IMR-90 (cell line): ENCODE measurements around the gene BRD4. TPM values are rescaled to one million over a fixed set of nuclear protein-coding genes. Genes with fewer than 3 reads are reported as not detected.
A peak's percentile ranks its signal among the peaks of the same experiment; 100 is the strongest.

Experiments used
- ATAC-seq: fragments of 200-7000 bp; cut with Tn5 transposase; 2 replicates; pipeline ENCODE4 v1.9.1; 2020; ENCODE audit warnings: low read depth, mild to moderate bottlenecking, moderate library complexity
- BruUV-seq: library from RNA; stranded (reverse); fragments of 400-500 nt; replicated peaks from 2 replicates; lab custom pipeline; 2021; lab: Mats Ljungman, UMichigan
- CTCF ChIA-PET: fragments of 300-600 bp; formaldehyde crosslinking; extraction: SDS; loops from one replicate; lab custom pipeline; 2021; ENCODE audit warnings: antibody characterized with exemption; lab: Yijun Ruan, JAX
- POLR2A ChIA-PET: fragments of 300-600 bp; sonication (Branson Sonifier 250); formaldehyde crosslinking; loops from one replicate; lab custom pipeline; 2022; ENCODE audit warnings: antibody characterized with exemption; ENCODE audit not compliant: unreplicated experiment; lab: Charles Lee
- DNase-seq: peaks from one replicate; pipeline ENCODE4 v3.0.0; 2013
- H2AFZ ChIP-seq: replicated peaks from 2 replicates; pipeline ENCODE3; 2013; ENCODE audit warnings: low read length, mild to moderate bottlenecking; ENCODE audit not compliant: poor library complexity
- H2AK5ac ChIP-seq: 2 replicates; pipeline ENCODE4 v1.6.1; 2013; ENCODE audit warnings: low read depth, low read length, inconsistent platforms
- H2AK9ac ChIP-seq: replicated peaks from 2 replicates; pipeline ENCODE3; 2013; ENCODE audit warnings: mild to moderate bottlenecking, low read depth, low read length, moderate library complexity; ENCODE audit not compliant: poor library complexity
- H2BK120ac ChIP-seq: 2 replicates; pipeline ENCODE4 v1.6.1; 2013; ENCODE audit warnings: low read depth, low read length, inconsistent platforms
- H2BK15ac ChIP-seq: 3 replicates; pipeline ENCODE4 v1.6.1; 2013; ENCODE audit warnings: low read depth, low read length, inconsistent platforms
- H2BK20ac ChIP-seq: 2 replicates; pipeline ENCODE4 v1.6.1; 2013; ENCODE audit warnings: low read depth, mild to moderate bottlenecking, inconsistent platforms, low read length, moderate library complexity
- H2BK5ac ChIP-seq: 2 replicates; pipeline ENCODE4 v1.6.1; 2013; ENCODE audit warnings: mild to moderate bottlenecking, low read depth, low read length, inconsistent platforms; ENCODE audit not compliant: poor library complexity, severe bottlenecking
- H3K14ac ChIP-seq: replicated peaks from 2 replicates; pipeline ENCODE4 v1.6.1; 2013; ENCODE audit warnings: low read depth, low read length, inconsistent platforms
- H3K18ac ChIP-seq: 2 replicates; pipeline ENCODE4 v1.6.1; 2013; ENCODE audit warnings: low read depth, low read length, control low read depth
- H3K23ac ChIP-seq: 2 replicates; pipeline ENCODE4 v1.6.1; 2013; ENCODE audit warnings: low read depth, low read length, inconsistent platforms
- H3K27ac ChIP-seq: 2 replicates; pipeline ENCODE4 v1.5.1; 2013; ENCODE audit warnings: mild to moderate bottlenecking, control low read depth, low read length; ENCODE audit not compliant: insufficient read depth
- H3K27me3 ChIP-seq: 2 replicates; pipeline ENCODE4 v1.6.1; 2013; ENCODE audit warnings: low read length; ENCODE audit not compliant: control insufficient read depth, insufficient read depth
- H3K36me3 ChIP-seq: 2 replicates; pipeline ENCODE4 v1.6.1; 2013; ENCODE audit warnings: low read length, mixed read lengths; ENCODE audit not compliant: control insufficient read depth, insufficient read depth
- H3K4ac ChIP-seq: 2 replicates; pipeline ENCODE4 v1.6.1; 2013; ENCODE audit warnings: low read depth, low read length, inconsistent platforms
- H3K4me1 ChIP-seq: 2 replicates; pipeline ENCODE4 v1.6.1; 2013; ENCODE audit warnings: low read length, mixed read lengths; ENCODE audit not compliant: control insufficient read depth, insufficient read depth
- H3K4me2 ChIP-seq: 2 replicates; pipeline ENCODE4 v1.6.1; 2013; ENCODE audit warnings: low read depth, mild to moderate bottlenecking, control low read depth, low read length, moderate library complexity
- H3K4me3 ChIP-seq: 2 replicates; pipeline ENCODE4 v1.5.1; 2013; ENCODE audit warnings: low read depth, mild to moderate bottlenecking, control low read depth, low read length, moderate library complexity; ENCODE audit not compliant: insufficient read depth
- H3K56ac ChIP-seq: 2 replicates; pipeline ENCODE4 v1.6.1; 2013; ENCODE audit warnings: low read length, inconsistent platforms; ENCODE audit not compliant: insufficient read depth; ENCODE audit errors: extremely low read depth
- H3K79me1 ChIP-seq, 2 experiments: 2 replicates each; pipeline ENCODE4 v1.6.1; 2013; ENCODE audit warnings: low read length in 2 of 2, inconsistent platforms in 1 of 2, low read depth in 1 of 2
- H3K9ac ChIP-seq: 2 replicates; pipeline ENCODE4 v1.6.1; 2013; ENCODE audit warnings: low read depth, low read length, control low read depth
- H3K9me1 ChIP-seq: 2 replicates; pipeline ENCODE4 v1.6.1; 2013; ENCODE audit warnings: low read length, inconsistent platforms; ENCODE audit not compliant: insufficient read depth
- H3K9me3 ChIP-seq: 2 replicates; pipeline ENCODE4 v1.6.1; 2013; ENCODE audit warnings: low read length; ENCODE audit not compliant: control insufficient read depth, insufficient read depth
- H4K20me1 ChIP-seq: 2 replicates; pipeline ENCODE4 v1.6.1; 2013; ENCODE audit warnings: low read length, inconsistent platforms; ENCODE audit not compliant: insufficient read depth
- H4K5ac ChIP-seq: 2 replicates; pipeline ENCODE4 v1.6.1; 2013; ENCODE audit warnings: mild to moderate bottlenecking, low read depth, low read length, control low read depth
- H4K8ac ChIP-seq, 2 experiments: 2 replicates each; pipeline ENCODE4 v1.6.1; 2013; ENCODE audit warnings: low read depth in 2 of 2, low read length in 2 of 2, control low read depth in 1 of 2, inconsistent platforms in 1 of 2
- H4K91ac ChIP-seq: 2 replicates; pipeline ENCODE4 v1.6.1; 2013; ENCODE audit warnings: low read depth, low read length, inconsistent platforms; ENCODE audit not compliant: insufficient read depth
- ELK1 ChIP-seq: fragments of 150-350 bp; IDR thresholded peaks from 2 replicates; pipeline ENCODE4 v1.6.1; 2016; ENCODE audit warnings: low read depth, mild to moderate bottlenecking, low read length, moderate library complexity, borderline replicate concordance
- FOS ChIP-seq: fragments of 150-350 bp; IDR thresholded peaks from 2 replicates; pipeline ENCODE4 v1.6.1; 2016; ENCODE audit warnings: low read depth, low read length
- NFE2L2 ChIP-seq: fragments of 150-350 bp; IDR thresholded peaks from 2 replicates; pipeline ENCODE4 v1.6.1; 2016; ENCODE audit warnings: low read depth, mild to moderate bottlenecking, low read length
- POLR2A ChIP-seq: IDR thresholded peaks from 2 replicates; pipeline ENCODE4 v1.6.1; 2012; ENCODE audit warnings: mild to moderate bottlenecking, low read depth, low read length
- RCOR1 ChIP-seq: IDR thresholded peaks from 2 replicates; pipeline ENCODE4 v1.6.1; 2012; ENCODE audit warnings: mild to moderate bottlenecking, low read length, improper control_type of control experiment; ENCODE audit not compliant: insufficient replicate concordance
- SMC3 ChIP-seq: fragments of 150-350 bp; IDR thresholded peaks from 2 replicates; pipeline ENCODE4 v1.6.1; 2016; ENCODE audit warnings: low read depth, mild to moderate bottlenecking, antibody characterized with exemption, low read length, moderate library complexity
- WGBS, 2 experiments: methylation state at CpG; one replicate each; pipeline versions ENCODE4 v1.1.5 to v1.1.7; 2013; ENCODE audit warnings: missing lambda C conversion rate in 2 of 2; ENCODE audit not compliant: insufficient read length in 1 of 2; ENCODE audit errors: extremely low coverage in 2 of 2; 5-methylcytosine and 5-hydroxymethylcytosine counted together
- dilution Hi-C: fragments of 300-500 bp; cut with HindIII; formaldehyde crosslinking; loops from one replicate; pipeline ENCODE4 v1.14.3; 2018; ENCODE audit warnings: low sequenced_read_pairs; ENCODE audit not compliant: unreplicated experiment
- in situ Hi-C: fragments of 300-500 bp; cut with MboI; formaldehyde crosslinking; loops from 3 replicates; pipeline ENCODE4 v1.14.3; 2019; ENCODE audit warnings: low sequenced_read_pairs, inconsistent platforms, mixed read lengths
- intact Hi-C: fragments of 100-400 bp; cut with micrococcal nuclease; formaldehyde crosslinking; loops from 2 replicates; pipeline ENCODE4 v1.10.0; 2022
- polyA plus RNA-seq, 3 experiments: library from polyadenylated mRNA; depleted of rRNA; stranded (reverse); fragments of >200 nt; gene quantifications; 2 replicates each; pipeline ENCODE4 v1.2.3, GENCODE V29; 2012; ENCODE audit warnings: low replicate concordance in 1 of 3
- total RNA-seq: library from RNA; depleted of rRNA; stranded (reverse); fragments of >200 nt; gene quantifications from 2 replicates; pipeline ENCODE4 v1.2.3, GENCODE V29; 2012

Gene BRD4
- total and polyA plus RNA-seq, 2 of the 4 experiments (the other 2 are of a cell fraction): 7.0 to 21.1 TPM

GRCh38 chr19:15358918-15359317, 26.6 kb upstream of the BRD4 start:
- Histone ChIP-seq H2AK9ac (no peak overlapping the region), H3K36me3 (peaks cover 59% of the 10 kb centered on the region), H3K4ac (no peak overlapping the region; the same call in 1 of the 2 replicates), H4K91ac (no peak overlapping the region), H4K20me1 (peaks cover 17% of the 10 kb centered on the region), H2AFZ (no peak overlapping the region), H2AK5ac (no peak overlapping the region), H3K14ac (no peak overlapping the region), H4K8ac (no peak overlapping the region), H3K23ac (no peak overlapping the region), H2BK15ac (no peak overlapping the region), H3K9me1 (no peaks in the 10 kb centered on the region), H3K79me1 (peaks cover 3 to 28% of the 10 kb centered on the region in 2 experiments; a peak in 3 of 4 replicates), H3K4me1 (peaks cover 3% of the 10 kb centered on the region; the same call in 1 of the 2 replicates), H2BK120ac (no peak overlapping the region), H3K27me3 (no peaks in the 10 kb centered on the region), H3K9me3 (no peaks in the 10 kb centered on the region), H3K56ac (no peak overlapping the region), H3K4me3 (no peak overlapping the region), H2BK5ac (peak overlapping the region; percentile 53), H4K5ac (peak overlapping the region; percentile 23; the same call in 1 of the 2 replicates), H3K9ac (no peak overlapping the region), H3K27ac (peak overlapping the region; percentile 51; the same call in 1 of the 2 replicates), H3K18ac (peak overlapping the region; percentile 43; the same call in 1 of the 2 replicates), H3K4me2 (no peak overlapping the region), H2BK20ac (peak overlapping the region; percentile 8; the same call in 1 of the 2 replicates)
- WGBS, 2 experiments: 100% methylated on average over 1 of the region's 3 CpGs; no CpG with 5 or more reads in 1 of the 2 experiments
- POLR2A ChIA-PET: interaction anchor here (0.6 kb wide), 1 partner anchor 169 kb away, joined by 4 read pairs; no protein-coding TSS in a partner anchor
- DNase-seq (peak; percentile 41), ATAC-seq (peak; percentile 59)
- no TSS peak for BruUV-seq
- in situ Hi-C loops (no loop called here), dilution Hi-C loops (no loop called here), intact Hi-C loops (no loop called here)
- CTCF ChIA-PET: interaction anchor here (1.4 kb wide), 1 partner anchor 78 kb away, joined by 3 read pairs; no protein-coding TSS in a partner anchor
- TF ChIP-seq POLR2A (no peak), FOS (no peak), NFE2L2 (peak; percentile 80; the same call in 1 of the 2 replicates), RCOR1 (no peak), SMC3 (no peak), ELK1 (no peak)
